ENCODE results near the gene CAPN7.

DNA sequence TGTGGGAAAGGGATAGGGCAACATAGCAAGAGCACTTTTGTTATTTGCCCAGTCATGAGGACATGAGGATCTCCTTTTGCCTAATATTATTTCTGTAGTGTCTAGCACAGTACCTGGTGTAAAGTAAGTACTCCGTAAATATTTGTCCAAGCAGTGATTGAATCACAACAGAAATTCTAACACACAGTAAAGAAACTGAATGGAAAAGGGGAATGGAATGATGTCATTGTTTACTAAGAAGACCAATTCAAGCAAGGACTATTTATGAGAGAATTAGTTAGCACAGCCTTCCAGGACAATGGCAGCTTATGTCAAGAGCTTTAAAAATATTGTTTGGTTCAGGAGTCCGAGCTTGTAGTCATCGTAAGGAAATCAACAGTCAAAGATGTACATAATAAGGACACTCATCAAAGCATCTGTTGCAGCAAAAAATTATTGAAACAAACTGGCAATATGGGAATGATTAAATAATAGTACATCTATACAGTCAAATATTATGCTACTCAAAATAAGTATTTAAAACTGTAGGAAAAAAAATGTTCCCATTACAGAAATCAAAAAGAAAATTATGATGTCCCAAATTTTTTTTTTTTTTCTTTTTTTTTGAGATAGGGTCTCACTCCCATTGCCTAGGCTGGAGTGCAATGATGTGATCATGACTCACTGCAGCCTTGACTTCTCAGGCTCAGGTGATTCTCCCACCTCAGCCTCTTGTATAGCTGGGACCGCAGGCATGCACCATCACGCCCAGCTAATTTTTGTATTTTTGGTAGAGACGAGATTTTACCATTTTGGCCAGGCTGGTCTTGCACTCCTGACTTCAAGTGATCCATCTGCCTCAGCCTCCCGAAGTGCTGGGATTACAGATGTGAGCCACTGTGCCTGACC, 17.9 kb downstream of the CAPN7 start:
- TF ChIP-seq, protein P1, sequence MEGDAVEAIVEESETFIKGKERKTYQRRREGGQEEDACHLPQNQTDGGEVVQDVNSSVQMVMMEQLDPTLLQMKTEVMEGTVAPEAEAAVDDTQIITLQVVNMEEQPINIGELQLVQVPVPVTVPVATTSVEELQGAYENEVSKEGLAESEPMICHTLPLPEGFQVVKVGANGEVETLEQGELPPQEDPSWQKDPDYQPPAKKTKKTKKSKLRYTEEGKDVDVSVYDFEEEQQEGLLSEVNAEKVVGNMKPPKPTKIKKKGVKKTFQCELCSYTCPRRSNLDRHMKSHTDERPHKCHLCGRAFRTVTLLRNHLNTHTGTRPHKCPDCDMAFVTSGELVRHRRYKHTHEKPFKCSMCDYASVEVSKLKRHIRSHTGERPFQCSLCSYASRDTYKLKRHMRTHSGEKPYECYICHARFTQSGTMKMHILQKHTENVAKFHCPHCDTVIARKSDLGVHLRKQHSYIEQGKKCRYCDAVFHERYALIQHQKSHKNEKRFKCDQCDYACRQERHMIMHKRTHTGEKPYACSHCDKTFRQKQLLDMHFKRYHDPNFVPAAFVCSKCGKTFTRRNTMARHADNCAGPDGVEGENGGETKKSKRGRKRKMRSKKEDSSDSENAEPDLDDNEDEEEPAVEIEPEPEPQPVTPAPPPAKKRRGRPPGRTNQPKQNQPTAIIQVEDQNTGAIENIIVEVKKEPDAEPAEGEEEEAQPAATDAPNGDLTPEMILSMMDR (IDR thresholded peaks at IDR 0.05), result no peak
- TF ChIP-seq POLR2A (IDR thresholded peaks at IDR 0.05) (no peak), POLR2AphosphoS5 (IDR thresholded peaks at IDR 0.05) (no peak)
